SK-N-SH (cell line): ENCODE results near the gene CTTNBP2NL. TPM values are rescaled to one million over a fixed set of nuclear protein-coding genes. Genes with fewer than 3 reads are reported as not detected.

ENCODE experiments used
- CTCF ChIA-PET: fragments of 300-600, 350-600 bp; formaldehyde crosslinking; extraction: SDS; loops from one replicate; lab custom pipeline; 2021; lab: Yijun Ruan, JAX
- POLR2A ChIA-PET: fragments of 350-600 bp; sonication (Branson Sonifier 250); formaldehyde crosslinking; extraction: SDS; loops from one replicate; lab custom pipeline; 2020; ENCODE audit warnings: antibody characterized with exemption, inconsistent platforms; lab: Yijun Ruan, JAX
- DNase-seq: peaks from one replicate; pipeline ENCODE4 v3.0.0; 2012
- H2AFZ ChIP-seq: fragments of 200-600 bp; sonication (generic); 2 replicates; pipeline ENCODE4 v1.8.1; 2016; ENCODE audit warnings: antibody characterized with exemption, mild to moderate bottlenecking, low read depth
- H3F3A ChIP-seq: fragments of 200-600 bp; sonication (generic); replicated peaks from 2 replicates; pipeline ENCODE3; 2016; ENCODE audit warnings: antibody characterized with exemption, mild to moderate bottlenecking; ENCODE audit not compliant: insufficient read depth
- H3K27ac ChIP-seq, 2 experiments: fragments of 200-500 bp in 1 of 2; fragments of 200-600 bp in 1 of 2; sonication (Bioruptor generic) in 1 of 2; sonication (generic), shearing (Covaris generic) in 1 of 2; 2 replicates each; pipeline versions ENCODE4 v1.5.1 to v1.6.1; 2014 to 2016; ENCODE audit warnings: low read depth in 2 of 2, inconsistent platforms in 1 of 2, low read length in 1 of 2, mild to moderate bottlenecking in 1 of 2, mixed read lengths in 1 of 2
- H3K27me3 ChIP-seq: fragments of 200-600 bp; sonication (generic), shearing (Covaris generic); 2 replicates; pipeline ENCODE4 v1.6.1; 2016; ENCODE audit warnings: mixed run types; ENCODE audit not compliant: insufficient read depth
- H3K36me3 ChIP-seq, 2 experiments: fragments of 200-500 bp in 1 of 2; fragments of 200-600 bp in 1 of 2; sonication (Bioruptor generic) in 1 of 2; sonication (generic) in 1 of 2; replicated peaks in 1 of 2; 2 replicates each; pipeline versions ENCODE3 to v1.5.1; 2014 to 2016; ENCODE audit warnings: low read length in 1 of 2, mild to moderate bottlenecking in 1 of 2; ENCODE audit not compliant: insufficient read depth in 2 of 2, control insufficient read depth in 1 of 2
- H3K4me1 ChIP-seq, 2 experiments: fragments of 200-500 bp in 1 of 2; fragments of 200-600 bp in 1 of 2; sonication (Bioruptor generic) in 1 of 2; sonication (generic), shearing (Covaris generic) in 1 of 2; 2 replicates each; pipeline versions ENCODE4 v1.5.1 to v1.6.1; 2014 to 2016; ENCODE audit warnings: low read depth in 1 of 2, low read length in 1 of 2, mixed run types in 1 of 2; ENCODE audit not compliant: insufficient read depth in 2 of 2, control insufficient read depth in 1 of 2
- H3K4me2 ChIP-seq: fragments of 200-600 bp; sonication (generic), shearing (Covaris generic); 2 replicates; pipeline ENCODE4 v1.6.1; 2017; ENCODE audit warnings: mixed run types
- H3K4me3 ChIP-seq, 2 experiments: fragments of 200-500 bp in 1 of 2; fragments of 200-600 bp in 1 of 2; sonication (Bioruptor generic) in 1 of 2; sonication (generic), shearing (Covaris generic) in 1 of 2; 2 replicates each; pipeline versions ENCODE4 v1.5.1 to v1.8.1; 2014 to 2016; ENCODE audit warnings: low read depth in 2 of 2, inconsistent platforms in 1 of 2, low read length in 1 of 2, mild to moderate bottlenecking in 1 of 2, mixed read lengths in 1 of 2, moderate library complexity in 1 of 2
- H3K79me2 ChIP-seq: fragments of 200-600 bp; sonication (generic); 2 replicates; pipeline ENCODE4 v1.8.1; 2017; ENCODE audit warnings: mild to moderate bottlenecking; ENCODE audit not compliant: insufficient read depth
- H3K9ac ChIP-seq: fragments of 200-600 bp; sonication (generic); 2 replicates; pipeline ENCODE4 v1.6.1; 2017; ENCODE audit warnings: mixed run types
- H3K9me2 ChIP-seq: fragments of 200-600 bp; sonication (generic); 2 replicates; pipeline ENCODE4 v1.6.1; 2017; ENCODE audit warnings: mixed run types
- H3K9me3 ChIP-seq: fragments of 200-600 bp; sonication (generic); 2 replicates; pipeline ENCODE4 v1.6.1; 2017; ENCODE audit warnings: mixed run types, mild to moderate bottlenecking, moderate library complexity
- H4K20me1 ChIP-seq: fragments of 200-600 bp; sonication (generic); 2 replicates; pipeline ENCODE4 v1.6.1; 2017; ENCODE audit warnings: mild to moderate bottlenecking, mixed run types; ENCODE audit not compliant: insufficient read depth
- ELF1 ChIP-seq: IDR thresholded peaks from 2 replicates; pipeline ENCODE4 v1.4.0; 2012
- FOXJ3 ChIP-seq: sonication (generic); formaldehyde crosslinking; IDR thresholded peaks from 2 replicates; pipeline ENCODE4 v1.5.1; 2020; ENCODE audit warnings: mild to moderate bottlenecking, missing genetic modification reagents
- FOXM1 ChIP-seq: IDR thresholded peaks from 2 replicates; pipeline ENCODE4 v1.4.0; 2012; ENCODE audit warnings: low read depth, mild to moderate bottlenecking
- JUND ChIP-seq: IDR thresholded peaks from 2 replicates; pipeline ENCODE4 v1.4.0; 2012
- MEF2A ChIP-seq: IDR thresholded peaks from 2 replicates; pipeline ENCODE4 v1.4.0; 2012; ENCODE audit warnings: low read depth, borderline replicate concordance
- MXI1 ChIP-seq: IDR thresholded peaks from 2 replicates; pipeline ENCODE4 v1.6.1; 2012; ENCODE audit warnings: mild to moderate bottlenecking, low read depth, low read length, improper control_type of control experiment
- NRF1 ChIP-seq: IDR thresholded peaks from 2 replicates; pipeline ENCODE4 v1.6.1; 2012; ENCODE audit warnings: low read depth, mild to moderate bottlenecking, low read length
- PBX3 ChIP-seq: IDR thresholded peaks from 2 replicates; pipeline ENCODE4; 2012
- RAD21 ChIP-seq: IDR thresholded peaks from 2 replicates; pipeline ENCODE4 v1.6.1; 2012; ENCODE audit warnings: mild to moderate bottlenecking, low read length
- TAF1 ChIP-seq: IDR thresholded peaks from 2 replicates; pipeline ENCODE4 v1.6.1; 2012; ENCODE audit warnings: low read depth, mild to moderate bottlenecking, low read length, moderate library complexity, borderline replicate concordance
- TCF12 ChIP-seq: IDR thresholded peaks from 2 replicates; pipeline ENCODE4 v1.4.0; 2012
- YY1 ChIP-seq: IDR thresholded peaks from 2 replicates; pipeline ENCODE4 v1.4.0; 2012; ENCODE audit warnings: low read depth, mild to moderate bottlenecking
- WGBS: methylation state at CpG from one replicate; pipeline ENCODE4 v1.1.6; 2017; ENCODE audit warnings: low lambda C conversion rate; 5-methylcytosine and 5-hydroxymethylcytosine counted together
- polyA plus RNA-seq, 3 experiments: library from polyadenylated mRNA; depleted of rRNA; stranded (reverse); fragments of >200 nt; gene quantifications; 2 replicates each; pipeline ENCODE4 v1.2.3, GENCODE V29; 2012
- TF ChIP-seq, protein P1 (sequence below): fragments of 200-600 bp; sonication (generic); IDR thresholded peaks from 2 replicates; pipeline ENCODE4 v1.6.1; 2017; ENCODE audit warnings: antibody characterized with exemption, mild to moderate bottlenecking, moderate library complexity
- TF ChIP-seq, protein P2 (sequence below): IDR thresholded peaks from 2 replicates; pipeline ENCODE4 v1.4.0; 2012; ENCODE audit warnings: low read depth, borderline replicate concordance
- TF ChIP-seq, protein P3 (sequence below): IDR thresholded peaks from 2 replicates; pipeline ENCODE4 v1.4.0; 2012; ENCODE audit warnings: low read depth, borderline replicate concordance

The CTTNBP2NL gene
- polyA plus RNA-seq, 1 of the 3 experiments (the other 2 are of a cell fraction): 4.9 TPM

DNA sequence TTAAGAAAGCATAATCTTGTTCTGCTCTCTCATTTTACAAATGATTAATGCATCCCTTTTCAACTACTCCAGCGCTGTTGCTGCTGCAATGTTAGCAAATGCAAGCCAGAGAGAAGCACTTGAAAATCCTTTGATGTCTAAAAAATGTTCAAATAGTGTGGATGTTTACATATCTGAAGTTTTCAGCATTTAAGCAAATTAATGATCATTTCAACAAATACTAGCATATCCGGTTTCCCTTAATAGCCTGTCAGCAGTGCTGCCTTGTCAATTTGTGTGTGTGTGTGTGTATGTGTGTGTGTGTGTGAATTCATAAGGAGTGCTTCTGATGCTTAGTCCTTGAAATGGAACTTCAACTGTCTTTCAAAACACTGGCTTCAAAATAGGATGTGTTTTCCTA lies 64.6 kb downstream of the CTTNBP2NL start:
- H3K4me2 ChIP-seq: no peak overlapping the region
- TF ChIP-seq TCF12: no peak
- TF ChIP-seq, protein P1, sequence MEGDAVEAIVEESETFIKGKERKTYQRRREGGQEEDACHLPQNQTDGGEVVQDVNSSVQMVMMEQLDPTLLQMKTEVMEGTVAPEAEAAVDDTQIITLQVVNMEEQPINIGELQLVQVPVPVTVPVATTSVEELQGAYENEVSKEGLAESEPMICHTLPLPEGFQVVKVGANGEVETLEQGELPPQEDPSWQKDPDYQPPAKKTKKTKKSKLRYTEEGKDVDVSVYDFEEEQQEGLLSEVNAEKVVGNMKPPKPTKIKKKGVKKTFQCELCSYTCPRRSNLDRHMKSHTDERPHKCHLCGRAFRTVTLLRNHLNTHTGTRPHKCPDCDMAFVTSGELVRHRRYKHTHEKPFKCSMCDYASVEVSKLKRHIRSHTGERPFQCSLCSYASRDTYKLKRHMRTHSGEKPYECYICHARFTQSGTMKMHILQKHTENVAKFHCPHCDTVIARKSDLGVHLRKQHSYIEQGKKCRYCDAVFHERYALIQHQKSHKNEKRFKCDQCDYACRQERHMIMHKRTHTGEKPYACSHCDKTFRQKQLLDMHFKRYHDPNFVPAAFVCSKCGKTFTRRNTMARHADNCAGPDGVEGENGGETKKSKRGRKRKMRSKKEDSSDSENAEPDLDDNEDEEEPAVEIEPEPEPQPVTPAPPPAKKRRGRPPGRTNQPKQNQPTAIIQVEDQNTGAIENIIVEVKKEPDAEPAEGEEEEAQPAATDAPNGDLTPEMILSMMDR: no peak
- TF ChIP-seq, protein P2, sequence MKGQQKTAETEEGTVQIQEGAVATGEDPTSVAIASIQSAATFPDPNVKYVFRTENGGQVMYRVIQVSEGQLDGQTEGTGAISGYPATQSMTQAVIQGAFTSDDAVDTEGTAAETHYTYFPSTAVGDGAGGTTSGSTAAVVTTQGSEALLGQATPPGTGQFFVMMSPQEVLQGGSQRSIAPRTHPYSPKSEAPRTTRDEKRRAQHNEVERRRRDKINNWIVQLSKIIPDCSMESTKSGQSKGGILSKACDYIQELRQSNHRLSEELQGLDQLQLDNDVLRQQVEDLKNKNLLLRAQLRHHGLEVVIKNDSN: no peak
- no peak for TF ChIP-seq FOXM1
- no peak for TF ChIP-seq PBX3
- TF ChIP-seq, protein P3, sequence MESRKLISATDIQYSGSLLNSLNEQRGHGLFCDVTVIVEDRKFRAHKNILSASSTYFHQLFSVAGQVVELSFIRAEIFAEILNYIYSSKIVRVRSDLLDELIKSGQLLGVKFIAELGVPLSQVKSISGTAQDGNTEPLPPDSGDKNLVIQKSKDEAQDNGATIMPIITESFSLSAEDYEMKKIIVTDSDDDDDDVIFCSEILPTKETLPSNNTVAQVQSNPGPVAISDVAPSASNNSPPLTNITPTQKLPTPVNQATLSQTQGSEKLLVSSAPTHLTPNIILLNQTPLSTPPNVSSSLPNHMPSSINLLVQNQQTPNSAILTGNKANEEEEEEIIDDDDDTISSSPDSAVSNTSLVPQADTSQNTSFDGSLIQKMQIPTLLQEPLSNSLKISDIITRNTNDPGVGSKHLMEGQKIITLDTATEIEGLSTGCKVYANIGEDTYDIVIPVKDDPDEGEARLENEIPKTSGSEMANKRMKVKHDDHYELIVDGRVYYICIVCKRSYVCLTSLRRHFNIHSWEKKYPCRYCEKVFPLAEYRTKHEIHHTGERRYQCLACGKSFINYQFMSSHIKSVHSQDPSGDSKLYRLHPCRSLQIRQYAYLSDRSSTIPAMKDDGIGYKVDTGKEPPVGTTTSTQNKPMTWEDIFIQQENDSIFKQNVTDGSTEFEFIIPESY: no peak
- no peak for TF ChIP-seq TAF1
- no peak for TF ChIP-seq NRF1
- TF ChIP-seq RAD21: no peak
- TF ChIP-seq ELF1: no peak
- TF ChIP-seq JUND: no peak
- no peak for TF ChIP-seq FOXJ3
- TF ChIP-seq YY1: no peak
- no peak for TF ChIP-seq MXI1
- TF ChIP-seq MEF2A: no peak
- no peaks in the 10 kb centered on the region; the same call in 1 of the 2 replicates for H4K20me1 ChIP-seq
- no peaks in the 10 kb centered on the region for H3K9me2 ChIP-seq
- no peaks in the 10 kb centered on the region for H3K27me3 ChIP-seq
- no peak overlapping the region for H3K9ac ChIP-seq
- no peak for DNase-seq
- H3K4me3 ChIP-seq: no peak overlapping the region
- ChIA-PET CTCF (interaction anchor here (0.7 to 12.9 kb wide), 4 partner anchors 15 to 91 kb away, joined by 3 to 154 read pairs (median 4); no protein-coding TSS in a partner anchor), POLR2A (no interaction called here)
- H3K27ac ChIP-seq: no peak overlapping the region
- peaks cover 35 to 36% of the 10 kb centered on the region in 2 experiments for H3K36me3 ChIP-seq
- WGBS: 100% methylated on average over 2 of the region's 2 CpGs
- peaks cover 32% of the 10 kb centered on the region for H3F3A ChIP-seq
- peaks cover 5% of the 10 kb centered on the region; the same call in 1 of the 2 replicates for H3K79me2 ChIP-seq
- H2AFZ ChIP-seq: no peak overlapping the region
- no peaks in the 10 kb centered on the region for H3K9me3 ChIP-seq
- H3K4me1 ChIP-seq: peaks cover 2 to 12% of the 10 kb centered on the region in 2 experiments; a peak in 2 of 4 replicates
